Measurements from ENCODE around the gene GUCY1A2.

DNA sequence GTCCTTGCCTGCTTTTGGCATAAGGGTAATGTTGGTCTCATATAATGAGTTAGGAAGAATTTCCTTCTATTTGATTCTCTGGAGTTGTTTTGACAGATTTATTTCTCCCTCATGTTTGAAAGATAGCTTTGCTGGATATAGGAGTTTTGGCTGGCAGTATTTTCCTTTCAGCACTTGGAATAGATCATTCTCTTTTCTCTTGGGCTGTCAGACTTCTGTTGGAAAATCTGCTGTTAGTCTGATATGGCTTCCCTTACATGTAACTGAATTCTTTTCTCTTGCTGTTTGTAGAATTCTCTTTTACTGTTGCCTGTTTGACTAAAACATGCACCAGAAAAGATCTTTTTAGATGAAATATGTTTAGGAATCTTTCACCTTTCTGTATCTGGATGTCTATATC lies 165.5 kb downstream of the GUCY1A2 start:
- TF ChIP-seq CTCF (IDR thresholded peaks at IDR 0.05) (no peak), EZH2 (IDR thresholded peaks at IDR 0.05; ENCODE audit: borderline replicate concordance, insufficient read depth, low read depth, low read length, poor library complexity, severe bottlenecking) (no peak)

Data from B cell (primary cell).